ENCODE results near the gene PPP1CA. TPM values are rescaled to one million over a fixed set of nuclear protein-coding genes. Genes with fewer than 3 reads are reported as not detected.
A peak's percentile ranks its signal among the peaks of the same experiment; 100 is the strongest.

PPP1CA gene
- total RNA-seq (2014; rRNA removed; shearing (Covaris generic)): 223 and 247 TPM in 2 replicates

GRCh38 chr11:67401495-67402191 is at the start of gene PPP1CA:
Gene PPP1CA, minus strand, starts transcription at chr11:67401858. Its CDS starts 76 bp downstream, at chr11:67401782.
- peak; percentile 80 for DNase-seq (ENCODE audit: low read depth)

- DNase-seq (ENCODE audit: low read depth): no peak
These were observed 49.4 kb upstream of the PPP1CA start for GRCh38 chr11:67450796-67451657.

DNA sequence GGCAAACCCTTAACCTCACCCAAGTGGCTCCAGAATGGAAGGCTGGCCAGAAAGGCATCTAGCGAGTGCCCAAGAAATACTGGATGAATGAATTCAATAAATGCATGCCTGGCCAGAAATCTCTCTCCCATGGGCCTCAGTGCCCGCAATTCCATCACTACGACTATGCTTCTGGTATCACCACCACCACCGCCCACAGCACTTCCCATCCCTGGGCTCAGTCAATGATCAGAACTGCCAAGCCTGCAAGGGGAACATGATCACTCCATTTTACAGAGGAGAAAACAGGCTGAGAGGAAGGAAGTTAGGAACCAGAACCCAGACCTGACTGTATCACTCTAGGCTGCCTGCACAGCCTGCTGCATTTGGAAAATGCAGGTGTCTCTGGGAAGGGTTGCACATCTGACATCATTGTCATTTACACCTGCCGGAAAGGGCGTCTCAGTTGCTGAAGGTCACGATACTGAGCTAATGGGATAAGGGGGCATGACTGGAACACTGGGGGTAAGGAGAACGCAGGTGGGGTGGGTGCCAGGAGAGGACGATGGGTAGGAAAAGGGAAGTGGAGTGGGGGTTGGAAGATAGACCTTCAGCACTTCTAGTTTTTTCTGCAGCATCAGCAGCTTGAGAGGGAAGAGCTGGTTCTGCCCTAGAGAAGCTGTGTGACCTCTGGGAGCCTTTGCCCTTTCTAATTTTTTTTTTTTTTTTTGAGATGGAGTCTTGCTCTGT is 47.6 kb upstream of the PPP1CA start:
- no peak for DNase-seq (ENCODE audit: low read depth)

DNA sequence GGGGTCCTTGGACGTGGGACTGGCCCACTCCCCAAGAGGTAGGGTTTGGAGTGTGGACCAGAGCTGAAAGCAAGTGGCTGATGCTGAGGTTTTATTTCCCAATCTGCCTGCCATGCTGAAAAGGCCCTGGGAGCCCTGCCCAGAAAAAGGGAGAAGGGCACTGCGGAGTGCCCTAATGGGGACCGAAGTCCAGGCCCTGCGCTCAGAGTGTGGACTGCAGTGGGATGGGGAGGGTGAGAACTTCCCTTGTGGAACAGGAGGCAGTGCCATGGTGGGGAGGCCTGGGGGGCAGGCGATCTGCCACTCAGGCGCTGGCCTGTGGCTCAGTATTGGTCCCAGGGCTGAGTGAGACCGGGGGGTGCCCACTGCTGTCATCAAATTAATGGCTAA is 46.6 kb upstream of the PPP1CA start:
- DNase-seq (ENCODE audit: low read depth): no peak

GRCh38 chr11:67445515-67445914 is 43.9 kb upstream of the PPP1CA start:
- no peak for DNase-seq (ENCODE audit: low read depth)

GRCh38 chr11:67442504-67443404 is 41.1 kb upstream of the PPP1CA start:
- no peak for DNase-seq (ENCODE audit: low read depth)

GRCh38 chr11:67441731-67442351 is 40.2 kb upstream of the PPP1CA start:
- DNase-seq (ENCODE audit: low read depth): no peak

DNA sequence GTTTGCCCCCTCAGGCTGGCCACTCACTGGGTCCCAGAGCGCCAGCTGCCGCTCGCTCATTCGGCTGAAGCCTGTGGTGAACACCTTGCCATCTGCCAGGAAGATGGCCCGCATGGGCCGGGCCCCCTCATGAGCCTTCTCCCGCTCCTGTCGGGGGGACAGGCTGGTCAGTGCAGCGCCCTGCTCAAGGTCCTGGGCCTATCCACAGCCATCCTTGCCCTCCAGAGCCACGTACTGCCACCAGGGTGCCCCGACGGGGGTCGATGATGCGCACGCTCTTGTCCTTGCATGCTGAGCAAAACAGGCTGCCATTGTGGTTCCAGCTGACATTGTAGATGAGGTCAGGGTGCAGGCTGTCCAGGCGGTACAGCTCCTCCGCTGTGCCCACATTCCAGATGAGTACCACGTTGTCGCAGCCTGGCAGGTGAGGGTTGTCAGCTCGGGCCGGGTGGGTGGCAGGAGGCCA is 39.5 kb upstream of the PPP1CA start:
- DNase-seq (ENCODE audit: low read depth): no peak

DNA sequence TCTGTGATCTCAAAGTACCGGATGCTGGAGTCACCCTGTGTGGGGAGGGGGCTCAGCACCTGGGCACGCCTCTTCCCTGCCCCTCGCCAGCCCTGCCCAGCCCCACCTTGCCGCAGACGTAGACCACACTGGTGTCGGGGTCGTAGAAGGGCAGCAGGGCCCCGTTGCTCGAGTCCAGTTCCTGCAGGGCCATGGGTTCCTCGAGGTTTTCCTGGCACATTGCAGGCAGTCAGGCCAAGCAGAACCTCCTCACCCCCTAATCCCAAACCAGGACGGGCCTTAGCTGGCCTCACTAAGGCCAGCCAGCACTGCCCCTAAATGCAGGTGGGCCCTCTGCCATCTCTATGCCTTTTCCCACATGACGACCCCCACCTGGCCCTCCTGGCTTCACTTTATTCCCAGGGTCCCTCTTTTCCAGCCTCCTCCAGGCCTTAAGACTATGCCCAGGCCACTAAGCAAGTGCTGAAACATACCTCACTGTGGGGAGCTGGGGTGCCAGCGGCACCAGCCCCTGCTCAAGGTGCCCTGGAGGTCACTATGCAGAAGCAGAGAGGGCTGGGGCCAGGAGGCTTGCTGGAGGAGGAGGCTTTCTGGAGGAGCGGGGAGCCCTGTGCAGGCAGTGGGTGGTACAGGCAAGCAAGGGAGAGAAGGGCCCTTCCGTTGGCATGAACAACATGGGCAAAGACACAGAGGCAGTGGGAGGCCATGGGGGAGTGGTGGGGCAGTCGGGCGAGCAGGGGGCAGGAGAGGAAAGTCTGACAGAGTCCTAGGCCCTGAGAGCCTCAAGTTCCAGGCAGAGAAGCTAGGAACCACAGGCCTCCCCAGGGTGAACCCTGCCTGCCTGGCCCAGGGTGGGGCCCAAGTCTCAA is 38.8 kb upstream of the PPP1CA start:
- no peak for DNase-seq (ENCODE audit: low read depth)

DNA sequence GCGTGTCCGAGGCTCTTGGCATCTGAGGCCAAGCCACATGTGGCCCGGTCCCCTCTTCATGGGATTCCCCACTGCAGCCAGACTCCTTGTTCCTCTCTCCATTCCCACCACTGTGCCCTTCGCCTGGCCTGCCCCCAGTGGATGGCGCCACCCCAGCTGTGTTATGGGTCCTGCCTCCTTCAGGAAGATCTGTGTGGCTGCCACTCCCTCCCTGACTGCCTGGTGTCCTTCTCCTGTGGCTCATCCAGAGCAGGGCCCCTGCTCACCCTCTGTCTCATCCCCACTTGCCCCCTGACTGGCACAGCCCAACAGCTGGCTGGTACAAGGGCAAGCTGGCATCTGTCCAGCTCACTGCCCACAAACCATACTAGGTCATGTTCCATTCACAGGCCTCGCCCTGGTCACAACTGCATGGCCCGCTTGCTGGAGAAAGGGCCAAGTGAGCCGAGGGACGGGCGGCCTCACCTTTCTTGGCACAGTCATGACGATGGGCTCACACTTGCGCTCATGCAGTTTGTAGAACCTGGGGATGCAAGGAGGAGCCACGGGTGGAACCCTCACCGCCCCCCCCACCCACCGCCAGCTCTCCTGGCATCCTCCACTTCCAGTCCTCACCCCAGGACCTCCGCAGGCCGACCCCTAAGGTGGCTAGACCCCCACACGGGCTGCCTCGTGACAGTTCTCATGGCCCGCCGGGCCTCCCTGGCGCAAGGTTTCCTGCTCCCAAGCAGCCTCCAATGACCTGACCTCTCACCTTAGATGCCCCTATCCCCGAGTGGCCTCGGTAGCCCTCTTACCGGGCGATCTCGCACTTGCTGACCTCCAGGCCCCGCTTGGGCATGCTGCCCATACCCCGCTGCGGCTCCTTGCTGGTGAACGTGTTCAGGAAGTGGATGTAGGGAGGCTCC is 37.9 kb upstream of the PPP1CA start:
- peak; percentile 62 for DNase-seq (ENCODE audit: low read depth)

GRCh38 chr11:67438158-67438902 is 36.7 kb upstream of the PPP1CA start:
- DNase-seq (ENCODE audit: low read depth): no peak

GRCh38 chr11:67437809-67438157 is 36.1 kb upstream of the PPP1CA start:
- DNase-seq (ENCODE audit: low read depth): no peak

- DNase-seq (ENCODE audit: low read depth): no peak
These were observed 35.6 kb upstream of the PPP1CA start, which contains the start of gene PTPRCAP for GRCh38 chr11:67437082-67437808. Gene PTPRCAP, minus strand, starts transcription at chr11:67437682. Its CDS starts 63 bp downstream, at chr11:67437619.

DNA sequence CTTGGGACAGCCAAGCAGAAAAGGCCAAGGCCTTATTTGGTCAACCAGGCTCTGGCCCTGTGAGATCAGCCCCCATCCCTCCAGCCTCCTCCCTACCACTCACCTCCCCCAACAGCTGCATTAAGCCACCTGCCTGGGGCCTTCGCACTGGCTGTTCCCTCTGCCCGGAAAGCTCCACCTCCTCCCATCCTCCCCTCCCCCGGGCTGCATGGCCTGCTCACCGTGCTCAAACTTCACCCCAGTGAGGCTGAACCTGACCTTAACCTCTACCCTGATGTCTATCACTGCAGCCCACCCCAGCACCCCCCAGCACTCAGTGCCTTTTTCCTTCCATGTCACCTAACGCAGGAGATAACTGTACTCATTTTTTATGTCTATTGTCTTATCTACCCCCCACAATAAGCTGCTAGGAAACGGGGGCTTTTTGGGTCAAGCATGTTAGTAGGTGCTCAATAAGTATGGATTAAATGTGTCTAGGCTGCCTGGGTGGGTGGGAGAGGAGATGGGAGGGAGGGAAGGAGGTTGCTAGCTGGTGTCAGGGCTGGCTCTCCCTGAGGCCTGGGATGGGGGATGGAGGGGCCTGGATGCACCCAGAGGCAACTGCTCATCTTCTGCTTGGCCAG is 34.9 kb upstream of the PPP1CA start:
- DNase-seq (ENCODE audit: low read depth): peak; percentile 32

DNA sequence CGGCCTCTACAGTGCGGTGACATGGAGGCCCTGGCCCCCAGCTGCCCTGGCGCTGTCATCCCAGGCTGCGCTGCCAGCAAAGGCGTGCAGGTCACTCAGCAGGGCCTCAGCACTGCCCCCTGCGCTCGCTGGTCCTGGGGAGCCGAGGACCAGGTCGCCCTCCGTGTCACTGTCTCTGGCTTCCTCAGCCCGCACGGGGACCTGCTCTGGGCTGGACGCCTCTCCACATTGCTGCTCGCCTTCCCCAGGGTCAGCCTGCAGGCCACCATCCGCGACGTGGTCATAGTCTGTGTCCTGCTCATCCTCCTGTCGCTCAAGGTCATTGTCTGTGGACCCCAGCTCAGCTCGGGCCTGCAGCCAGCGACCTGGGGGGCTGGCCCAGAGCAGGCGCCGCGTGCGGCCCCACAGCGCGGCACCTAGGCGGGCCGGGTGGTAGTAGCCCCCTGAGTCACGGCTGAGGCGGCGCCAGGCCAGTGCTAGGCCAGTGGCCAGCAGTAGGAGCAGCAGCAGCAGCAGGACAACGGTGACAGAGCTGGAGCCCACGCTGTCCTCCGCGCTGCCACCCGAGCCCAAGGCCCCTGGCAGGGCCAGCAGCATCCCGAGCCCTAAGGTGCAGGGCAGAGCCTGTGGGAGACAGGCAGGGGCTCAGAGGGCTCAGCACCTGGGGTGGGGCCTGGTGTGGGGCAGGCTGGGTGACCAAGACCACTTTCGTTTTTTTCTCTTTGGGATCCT is 34.2 kb upstream of the PPP1CA start:
- no peak for DNase-seq (ENCODE audit: low read depth)
